Neural cell (in vitro differentiated cells): ENCODE results near the gene ARGLU1. TPM values are rescaled to one million over a fixed set of nuclear protein-coding genes. Genes with fewer than 3 reads are reported as not detected.

Source experiments
- H2AFZ ChIP-seq: fragments of 200-600, 300-800 bp; sonication (generic), shearing (Covaris generic); 2 replicates; pipeline ENCODE4 v1.6.0; 2014; ENCODE audit warnings: low read depth, mild to moderate bottlenecking, antibody characterized with exemption, low read length, moderate library complexity
- H3F3A ChIP-seq: fragments of 200-600 bp; shearing (Covaris generic); 2 replicates; pipeline ENCODE4 v1.6.1; 2016; ENCODE audit warnings: mild to moderate bottlenecking, moderate library complexity, mixed read lengths, antibody characterized with exemption, low read length; ENCODE audit not compliant: insufficient read depth, poor library complexity, severe bottlenecking
- H3K27ac ChIP-seq: fragments of 200-600, 300-800 bp; sonication (generic), shearing (Covaris generic); 2 replicates; pipeline ENCODE4 v1.5.1; 2014; ENCODE audit warnings: mild to moderate bottlenecking, low read length, moderate library complexity
- H3K27me3 ChIP-seq: fragments of 300-800, 200-600 bp; sonication (generic), shearing (Covaris generic); 2 replicates; pipeline ENCODE4 v1.6.0; 2014; ENCODE audit warnings: mild to moderate bottlenecking, low read depth, low read length, moderate library complexity; ENCODE audit not compliant: insufficient read depth
- H3K36me3 ChIP-seq: fragments of 300-800, 200-600 bp; sonication (generic), shearing (Covaris generic); 2 replicates; pipeline ENCODE4 v1.5.1; 2014; ENCODE audit warnings: mild to moderate bottlenecking, antibody characterized with exemption, low read length, moderate library complexity; ENCODE audit not compliant: insufficient read depth
- H3K4me2 ChIP-seq: fragments of 300-800, 200-600 bp; sonication (generic), shearing (Covaris generic); 2 replicates; pipeline ENCODE4 v1.6.0; 2014; ENCODE audit warnings: mild to moderate bottlenecking, low read length
- H3K4me3 ChIP-seq: fragments of 300-800, 200-600 bp; sonication (generic), shearing (Covaris generic); 2 replicates; pipeline ENCODE4 v1.5.1; 2014; ENCODE audit warnings: mild to moderate bottlenecking, low read length, moderate library complexity
- H3K79me2 ChIP-seq: fragments of 200-600 bp; shearing (Covaris generic); replicated peaks from 2 replicates; pipeline ENCODE4 v1.6.0; 2014; ENCODE audit warnings: mild to moderate bottlenecking, low read length, moderate library complexity; ENCODE audit not compliant: insufficient read depth
- H3K9ac ChIP-seq: fragments of 300-800, 200-600 bp; sonication (generic), shearing (Covaris generic); 2 replicates; pipeline ENCODE4 v1.6.1; 2016; ENCODE audit warnings: mild to moderate bottlenecking, low read length, mixed read lengths
- H3K9me2 ChIP-seq: fragments of 200-600 bp; shearing (Covaris generic); 2 replicates; pipeline ENCODE4 v1.6.1; 2016; ENCODE audit warnings: mild to moderate bottlenecking, low read length, mixed read lengths; ENCODE audit not compliant: insufficient read depth
- H3K9me3 ChIP-seq: fragments of 200-600, 300-800 bp; sonication (generic), shearing (Covaris generic); 2 replicates; pipeline ENCODE4 v1.6.1; 2016; ENCODE audit warnings: mild to moderate bottlenecking, mixed run types, low read length, moderate library complexity, mixed read lengths
- H4K20me1 ChIP-seq: fragments of 200-600 bp; shearing (Covaris generic); 2 replicates; pipeline ENCODE4 v1.6.1; 2016; ENCODE audit warnings: mild to moderate bottlenecking, mixed run types; ENCODE audit not compliant: insufficient read depth
- CTCF ChIP-seq: fragments of 450-650 bp; IDR thresholded peaks from 2 replicates; pipeline ENCODE4 v1.5.1; 2014; ENCODE audit warnings: antibody characterized with exemption, mild to moderate bottlenecking, moderate library complexity; ENCODE audit not compliant: poor library complexity, severe bottlenecking
- EP300 ChIP-seq: fragments of 450-650 bp; conservative IDR thresholded peaks from 2 replicates; pipeline ENCODE4 v1.6.1; 2014; ENCODE audit warnings: antibody characterized with exemption, mild to moderate bottlenecking, moderate library complexity; ENCODE audit not compliant: poor library complexity, severe bottlenecking
- EZH2 ChIP-seq: fragments of 200-600, 300-800 bp; shearing (Covaris generic), sonication (generic); IDR thresholded peaks from 2 replicates; pipeline ENCODE4 v1.6.1; 2014; ENCODE audit warnings: antibody characterized with exemption, low read length, borderline replicate concordance, mild to moderate bottlenecking; ENCODE audit not compliant: insufficient read depth, poor library complexity, severe bottlenecking
- MXI1 ChIP-seq: fragments of 450-650 bp; conservative IDR thresholded peaks from 2 replicates; pipeline ENCODE4 v1.6.1; 2014; ENCODE audit warnings: antibody characterized with exemption, mild to moderate bottlenecking; ENCODE audit not compliant: poor library complexity, severe bottlenecking
- POLR2AphosphoS5 ChIP-seq: IDR thresholded peaks from 2 replicates; pipeline ENCODE4 v1.6.1; 2012
- RAD21 ChIP-seq: fragments of 450-650 bp; conservative IDR thresholded peaks from 2 replicates; pipeline ENCODE4 v1.6.1; 2014; ENCODE audit warnings: antibody characterized with exemption, mild to moderate bottlenecking, moderate library complexity
- SMC3 ChIP-seq: fragments of 450-650 bp; conservative IDR thresholded peaks from 2 replicates; pipeline ENCODE4 v1.6.1; 2014; ENCODE audit warnings: antibody characterized with exemption, mild to moderate bottlenecking, moderate library complexity; ENCODE audit not compliant: poor library complexity
- TAF1 ChIP-seq: IDR thresholded peaks from 2 replicates; pipeline ENCODE4 v1.6.1; 2012; ENCODE audit warnings: low read depth
- polyA plus RNA-seq: library from polyadenylated mRNA; depleted of rRNA; stranded (reverse); fragments of >200 nt; gene quantifications from 2 replicates; pipeline ENCODE4 v1.2.3, GENCODE V29; 2014
- TF ChIP-seq, protein P1 (sequence below): IDR thresholded peaks from 2 replicates; pipeline ENCODE4 v1.6.1; 2012; ENCODE audit warnings: borderline replicate concordance

The ARGLU1 gene
- polyA plus RNA-seq, 1 donor from 2014 or later = 967 TPM

DNA sequence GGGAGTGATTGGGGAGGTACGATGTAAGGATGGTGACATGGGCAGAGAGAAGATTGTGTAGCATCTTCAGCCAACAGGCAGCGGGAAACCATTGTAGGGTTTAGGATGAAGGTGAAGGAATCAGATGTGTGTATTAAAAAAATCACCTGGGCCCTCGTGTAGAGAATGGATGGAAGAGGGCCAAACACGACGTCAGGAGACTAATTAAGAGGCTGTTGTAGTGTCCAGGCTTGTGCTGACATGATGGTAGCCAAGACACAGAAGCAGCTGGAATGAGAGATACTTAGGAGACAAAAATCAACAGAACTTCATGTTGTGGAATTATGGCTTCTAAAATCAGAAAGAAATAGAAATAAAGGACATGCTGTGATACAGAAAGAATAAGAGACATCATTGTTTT is 41.2 kb upstream of the ARGLU1 start:
- no peak overlapping the region for H3K9ac ChIP-seq
- no peak for TF ChIP-seq EP300
- no peak for TF ChIP-seq RAD21
- TF ChIP-seq SMC3 = no peak
- TF ChIP-seq CTCF = no peak
- TF ChIP-seq MXI1 = no peak
- no peaks in the 10 kb centered on the region for H4K20me1 ChIP-seq
- no peaks in the 10 kb centered on the region for H3K36me3 ChIP-seq
- H3K4me3 ChIP-seq = no peak overlapping the region
- H3K27ac ChIP-seq = no peak overlapping the region
- H3K79me2 ChIP-seq = no peaks in the 10 kb centered on the region
- no peak overlapping the region for H2AFZ ChIP-seq
- H3K9me2 ChIP-seq = no peaks in the 10 kb centered on the region
- H3F3A ChIP-seq = no peaks in the 10 kb centered on the region
- H3K4me2 ChIP-seq = no peak overlapping the region
- H3K27me3 ChIP-seq = no peaks in the 10 kb centered on the region
- H3K9me3 ChIP-seq = no peaks in the 10 kb centered on the region

DNA sequence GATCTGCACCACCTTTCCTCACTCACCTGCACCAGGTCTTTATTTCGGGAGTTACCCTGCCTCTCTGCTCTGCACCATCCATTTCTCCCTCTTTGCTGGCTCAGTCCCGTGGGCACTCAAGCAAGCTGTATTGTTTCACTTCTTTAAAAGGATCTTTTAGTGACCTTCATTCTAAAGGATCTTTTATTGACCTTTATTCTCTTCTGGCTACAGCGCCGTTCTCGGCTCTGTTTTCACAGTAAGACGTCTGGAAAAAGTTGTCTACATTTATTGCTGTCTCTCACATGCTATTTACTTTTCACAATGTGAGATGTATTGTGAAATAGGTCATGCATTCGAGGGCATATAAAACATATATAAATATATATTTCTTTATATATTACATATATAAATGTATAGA is 35.6 kb upstream of the ARGLU1 start:
- Histone ChIP-seq H3K4me2 (no peak overlapping the region), H3K36me3 (no peaks in the 10 kb centered on the region), H2AFZ (no peak overlapping the region), H3K27ac (no peak overlapping the region), H4K20me1 (no peaks in the 10 kb centered on the region), H3K9me2 (no peaks in the 10 kb centered on the region), H3K27me3 (no peaks in the 10 kb centered on the region), H3K79me2 (no peaks in the 10 kb centered on the region), H3F3A (no peaks in the 10 kb centered on the region), H3K9ac (no peak overlapping the region), H3K9me3 (no peaks in the 10 kb centered on the region), H3K4me3 (no peak overlapping the region)
- TF ChIP-seq, protein P1, sequence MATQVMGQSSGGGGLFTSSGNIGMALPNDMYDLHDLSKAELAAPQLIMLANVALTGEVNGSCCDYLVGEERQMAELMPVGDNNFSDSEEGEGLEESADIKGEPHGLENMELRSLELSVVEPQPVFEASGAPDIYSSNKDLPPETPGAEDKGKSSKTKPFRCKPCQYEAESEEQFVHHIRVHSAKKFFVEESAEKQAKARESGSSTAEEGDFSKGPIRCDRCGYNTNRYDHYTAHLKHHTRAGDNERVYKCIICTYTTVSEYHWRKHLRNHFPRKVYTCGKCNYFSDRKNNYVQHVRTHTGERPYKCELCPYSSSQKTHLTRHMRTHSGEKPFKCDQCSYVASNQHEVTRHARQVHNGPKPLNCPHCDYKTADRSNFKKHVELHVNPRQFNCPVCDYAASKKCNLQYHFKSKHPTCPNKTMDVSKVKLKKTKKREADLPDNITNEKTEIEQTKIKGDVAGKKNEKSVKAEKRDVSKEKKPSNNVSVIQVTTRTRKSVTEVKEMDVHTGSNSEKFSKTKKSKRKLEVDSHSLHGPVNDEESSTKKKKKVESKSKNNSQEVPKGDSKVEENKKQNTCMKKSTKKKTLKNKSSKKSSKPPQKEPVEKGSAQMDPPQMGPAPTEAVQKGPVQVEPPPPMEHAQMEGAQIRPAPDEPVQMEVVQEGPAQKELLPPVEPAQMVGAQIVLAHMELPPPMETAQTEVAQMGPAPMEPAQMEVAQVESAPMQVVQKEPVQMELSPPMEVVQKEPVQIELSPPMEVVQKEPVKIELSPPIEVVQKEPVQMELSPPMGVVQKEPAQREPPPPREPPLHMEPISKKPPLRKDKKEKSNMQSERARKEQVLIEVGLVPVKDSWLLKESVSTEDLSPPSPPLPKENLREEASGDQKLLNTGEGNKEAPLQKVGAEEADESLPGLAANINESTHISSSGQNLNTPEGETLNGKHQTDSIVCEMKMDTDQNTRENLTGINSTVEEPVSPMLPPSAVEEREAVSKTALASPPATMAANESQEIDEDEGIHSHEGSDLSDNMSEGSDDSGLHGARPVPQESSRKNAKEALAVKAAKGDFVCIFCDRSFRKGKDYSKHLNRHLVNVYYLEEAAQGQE = no peak
- no peak for TF ChIP-seq SMC3
- TF ChIP-seq MXI1 = no peak
- no peak for TF ChIP-seq EZH2
- TF ChIP-seq RAD21 = no peak
- TF ChIP-seq POLR2AphosphoS5 = no peak
- no peak for TF ChIP-seq TAF1
- no peak for TF ChIP-seq EP300
- no peak for TF ChIP-seq CTCF
